Mesodermal cell (in vitro differentiated cells): ENCODE data around the gene FGF16.
A peak's percentile ranks its signal among the peaks of the same experiment; 100 is the strongest.

ENCODE experiments used
- H3K27ac ChIP-seq: 2 replicates; pipeline ENCODE4 v1.7.0; 2013; ENCODE audit warnings: mild to moderate bottlenecking, low read depth, low read length, moderate library complexity; ENCODE audit not compliant: severe bottlenecking
- H3K36me3 ChIP-seq: 2 replicates; pipeline ENCODE4 v1.7.1; 2013; ENCODE audit warnings: mild to moderate bottlenecking, low read length, moderate library complexity; ENCODE audit not compliant: control insufficient read depth, insufficient read depth
- H3K4me1 ChIP-seq: one replicate; pipeline ENCODE4 v1.7.1; 2013; ENCODE audit warnings: mild to moderate bottlenecking, low read length; ENCODE audit not compliant: insufficient read depth, control insufficient read depth, poor library complexity, severe bottlenecking
- H3K4me3 ChIP-seq: 2 replicates; pipeline ENCODE4 v1.7.0; 2013; ENCODE audit warnings: low read length, control low read depth, mild to moderate bottlenecking; ENCODE audit not compliant: insufficient read depth, poor library complexity, severe bottlenecking; ENCODE audit errors: extremely low read depth
- H3K9me3 ChIP-seq: 2 replicates; pipeline ENCODE4 v1.7.1; 2013; ENCODE audit warnings: mild to moderate bottlenecking, low read length, moderate library complexity; ENCODE audit not compliant: control insufficient read depth
- WGBS, 2 experiments: methylation state at CpG; one replicate each; pipeline ENCODE4 v1.1.5; 2013; ENCODE audit warnings: missing lambda C conversion rate in 2 of 2; ENCODE audit not compliant: insufficient coverage in 2 of 2; 5-methylcytosine and 5-hydroxymethylcytosine counted together

FGF16 gene

DNA sequence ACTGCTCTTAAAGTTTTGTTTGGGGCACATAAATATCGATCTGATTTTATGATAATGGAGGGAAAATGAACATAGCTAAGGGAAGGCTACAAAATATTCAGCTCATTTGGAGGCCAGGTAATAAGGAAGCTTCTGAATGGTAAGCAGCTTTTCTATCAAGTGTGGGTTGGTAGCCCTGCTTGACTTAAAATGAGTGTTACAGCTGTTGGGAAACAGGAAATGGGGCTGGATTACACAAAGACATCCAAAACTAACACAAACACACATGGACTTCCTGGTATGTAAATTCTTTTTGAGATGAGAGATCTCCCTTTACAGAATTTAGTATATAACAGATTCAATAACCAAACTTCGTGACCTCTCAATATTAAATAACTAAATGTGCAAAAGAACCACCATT lies 58.0 kb downstream of the FGF16 start:
- Histone ChIP-seq H3K4me1 (peaks cover 3% of the 10 kb centered on the region), H3K27ac (peak overlapping the region; percentile 29), H3K4me3 (no peak overlapping the region), H3K9me3 (no peaks in the 10 kb centered on the region), H3K36me3 (peaks cover 11% of the 10 kb centered on the region)
- 86% methylated on average over 1 of the region's 2 CpGs for WGBS, 2 experiments
